Hepatocyte (in vitro differentiated cells): ENCODE measurements around the gene CR2.

Experiments
- CTCF ChIP-seq: fragments of 200-600 bp; sonication (generic); IDR thresholded peaks from 2 replicates; pipeline ENCODE4 v1.5.1; 2016; ENCODE audit warnings: antibody characterized with exemption, mild to moderate bottlenecking; ENCODE audit not compliant: poor library complexity
- EZH2 ChIP-seq: fragments of 200-600 bp; sonication (generic); IDR thresholded peaks from 2 replicates; pipeline ENCODE4 v1.6.1; 2016; ENCODE audit warnings: antibody characterized with exemption, mild to moderate bottlenecking, borderline replicate concordance
- EZH2phosphoT487 ChIP-seq: fragments of 200-600 bp; sonication (generic); IDR thresholded peaks from one replicate; pipeline ENCODE4 v1.6.1; 2018; ENCODE audit warnings: antibody characterized with exemption, mild to moderate bottlenecking, low read depth, moderate library complexity; ENCODE audit not compliant: unreplicated experiment, severe bottlenecking

- TF ChIP-seq CTCF (no peak), EZH2 (no peak), EZH2phosphoT487 (no peak)
Observed at GRCh38 chr1:207412845-207413244, 41.3 kb upstream of the CR2 start.
